NCI-H69 (cell line): ENCODE measurements around the gene MYD88.
"Not testable (repeated sequence)": the region's sequence is repeated elsewhere in the genome, so short reads cannot be mapped to it uniquely, and the experiment has no call there.

Source experiments
- DNase-seq: peaks from one replicate; lab custom pipeline; 2025; lab: John Stamatoyannopoulos, UW

MYD88 gene

DNA sequence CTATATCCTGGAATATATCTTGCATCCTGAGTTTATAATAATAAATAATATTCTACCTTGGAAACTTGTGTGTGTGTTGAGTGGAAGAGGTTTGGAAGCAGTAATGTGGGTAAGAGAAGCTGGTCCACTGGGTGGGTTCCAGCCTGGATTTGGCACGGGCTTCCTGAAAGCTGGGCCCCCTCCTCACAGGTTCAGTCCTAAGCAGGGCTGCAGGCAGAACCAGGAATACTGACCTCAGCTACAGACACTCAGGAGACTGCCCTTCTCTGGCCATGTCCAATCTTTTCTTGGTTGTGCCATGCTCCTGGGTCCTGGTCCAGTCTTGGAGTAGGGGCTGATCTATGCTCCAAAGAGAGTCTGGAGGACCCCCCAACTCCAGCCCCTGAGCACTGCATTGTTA, 4.5 kb downstream of the MYD88 start:
- no peak for DNase-seq

- peak; percentile 8 for DNase-seq
Measured at GRCh38 chr3:38143511-38143910, 5.0 kb downstream of the MYD88 start.

- no peak for DNase-seq
Measured at GRCh38 chr3:38146504-38146903, 8.0 kb downstream of the MYD88 start.

DNA sequence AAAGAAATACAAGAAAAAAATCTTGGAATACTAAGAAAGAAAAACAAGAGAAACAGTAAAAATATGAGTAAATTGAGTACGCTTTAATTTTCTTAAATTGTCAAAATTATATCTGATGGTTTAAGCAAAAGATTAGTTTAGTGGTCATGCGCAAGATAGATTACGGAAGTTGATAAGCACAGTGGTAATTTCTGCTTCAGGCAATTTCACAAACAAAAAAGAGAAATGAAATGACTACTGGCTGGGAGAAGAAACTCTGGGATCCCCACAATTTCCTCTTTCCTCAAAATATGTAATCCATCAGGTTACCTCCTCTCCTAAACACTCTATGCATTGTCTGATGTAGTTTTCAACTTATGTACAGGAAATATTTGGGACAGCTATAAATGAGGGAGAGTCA, 9.0 kb downstream of the MYD88 start:
- no peak for DNase-seq

- DNase-seq, result no peak
Measured at GRCh38 chr3:38148311-38148882, 9.9 kb downstream of the MYD88 start.

- DNase-seq, result no peak
Measured at GRCh38 chr3:38149708-38150107, 11.2 kb downstream of the MYD88 start.

DNA sequence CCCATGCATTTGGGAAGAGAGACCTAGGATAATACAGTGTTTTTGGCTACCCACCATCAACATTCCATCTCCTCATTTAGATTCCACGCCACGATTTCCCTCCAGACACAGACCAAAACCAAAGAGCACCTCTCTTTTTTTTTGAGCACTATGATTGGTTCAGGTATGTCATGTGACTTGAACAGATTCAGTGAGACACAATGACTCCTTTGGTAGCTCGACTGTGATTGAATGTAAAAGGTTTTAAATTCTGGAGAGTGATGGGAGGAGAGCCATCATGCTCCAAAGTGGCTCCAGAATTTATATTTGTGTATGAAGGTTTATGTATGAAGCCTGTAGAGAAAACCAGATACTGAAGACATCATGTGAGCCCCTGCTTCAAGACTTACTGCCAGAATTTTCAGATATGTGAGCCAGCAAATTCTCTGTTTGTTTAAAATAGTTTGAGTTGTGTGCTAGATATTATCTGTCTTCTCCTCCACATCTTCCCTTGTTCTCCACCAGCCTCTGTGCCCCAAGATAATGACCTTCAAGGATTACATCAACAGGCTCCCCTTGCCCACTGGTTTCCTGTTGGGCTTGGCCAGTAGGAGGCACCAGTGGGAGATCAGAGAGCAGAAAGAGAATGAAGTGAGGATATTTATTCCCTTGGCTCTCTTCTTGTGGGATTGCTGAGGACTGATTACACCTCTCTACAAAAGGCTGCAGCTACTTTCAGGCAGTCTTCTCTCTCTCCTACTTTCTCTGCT, 12.5 kb downstream of the MYD88 start:
- peak; percentile 5 for DNase-seq

DNA sequence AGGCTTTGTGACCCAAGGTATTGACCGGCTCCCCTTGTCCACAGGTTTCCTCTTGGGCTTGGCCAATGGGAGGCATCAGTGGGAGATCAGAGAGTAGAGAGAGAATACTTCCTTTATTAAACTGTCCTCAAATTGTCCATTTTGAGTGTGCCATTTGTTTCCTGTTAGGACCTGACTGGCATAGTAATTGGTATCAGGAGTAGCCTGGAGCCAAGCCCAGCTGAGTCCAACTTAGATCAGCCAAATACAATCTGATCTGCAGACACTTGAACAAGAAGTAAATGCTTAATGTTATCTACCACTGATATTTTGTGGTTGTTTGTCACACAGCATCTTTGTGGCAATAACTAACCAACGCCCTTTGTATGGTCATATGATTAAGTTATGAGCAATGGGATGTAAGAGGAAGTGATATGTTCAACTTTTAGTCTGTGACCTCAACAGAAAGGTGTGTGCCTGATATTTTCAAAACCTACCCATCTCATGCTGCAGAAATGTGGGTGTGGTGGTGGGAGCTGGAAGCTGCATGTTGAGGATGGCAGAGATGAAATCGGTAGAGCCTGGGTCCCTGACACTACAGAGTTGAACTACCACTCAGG, 13.3 kb downstream of the MYD88 start:
- no peak for DNase-seq

DNA sequence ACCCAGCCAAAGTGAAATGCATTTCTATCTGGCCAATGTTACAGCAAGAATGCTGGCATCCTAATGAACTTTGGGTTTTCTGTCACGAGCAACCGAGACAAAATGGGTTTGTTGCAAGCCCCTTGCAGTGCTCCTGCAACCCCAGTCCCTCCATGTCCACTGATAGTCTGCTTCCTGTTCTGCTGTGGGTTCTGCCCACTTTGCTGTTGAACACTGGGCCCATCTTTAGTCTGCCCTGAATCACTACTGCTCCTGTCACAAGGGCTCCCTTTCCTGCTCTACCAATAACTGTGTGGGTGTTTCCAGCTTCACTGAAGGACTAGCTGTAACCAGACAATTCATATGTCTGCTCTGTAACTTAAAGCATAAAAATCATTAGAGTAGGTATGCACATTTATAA, 14.1 kb downstream of the MYD88 start:
- no peak for DNase-seq

DNA sequence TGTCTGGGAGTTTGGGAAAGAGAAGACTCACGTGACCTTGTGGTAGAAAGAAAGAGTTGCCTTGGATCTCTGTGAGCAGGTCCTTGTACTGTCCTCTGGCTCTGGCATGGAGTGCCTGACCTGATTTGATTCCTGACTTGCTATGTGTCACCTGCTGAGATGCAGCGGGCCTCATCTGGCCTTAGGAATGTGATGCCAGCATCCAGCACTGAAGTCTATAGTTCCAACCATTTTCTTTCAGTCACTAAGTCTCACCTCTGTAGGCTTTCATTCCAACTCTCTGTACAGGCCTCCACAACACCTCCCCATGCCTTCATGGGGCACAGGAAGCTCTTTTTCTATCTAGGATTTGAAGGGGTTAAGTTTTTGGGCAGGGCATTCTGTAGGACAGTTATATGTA, 14.8 kb downstream of the MYD88 start:
- no peak for DNase-seq

DNA sequence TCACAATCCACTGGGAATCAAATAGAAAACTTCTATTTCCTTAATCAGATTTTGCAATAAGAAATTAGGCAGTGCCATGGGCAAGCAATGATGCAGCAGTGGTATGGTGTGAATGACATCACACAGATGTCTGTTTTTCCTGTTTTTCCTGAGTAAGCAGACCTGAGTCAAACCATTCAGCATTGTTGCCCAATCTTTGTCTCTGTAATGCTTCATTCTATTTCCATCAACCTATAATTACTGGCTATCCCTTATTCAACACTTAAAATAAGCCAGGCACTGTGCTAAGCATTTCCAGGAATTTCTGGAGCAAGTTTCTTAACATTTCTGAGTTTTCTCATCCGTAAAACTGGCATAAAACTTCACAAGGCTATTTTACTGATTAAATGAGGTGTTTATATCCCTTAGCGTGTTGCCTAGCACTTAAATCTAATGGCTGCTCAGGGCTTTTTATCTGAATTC, 15.6 kb downstream of the MYD88 start:
- DNase-seq, result peak; percentile 57

DNA sequence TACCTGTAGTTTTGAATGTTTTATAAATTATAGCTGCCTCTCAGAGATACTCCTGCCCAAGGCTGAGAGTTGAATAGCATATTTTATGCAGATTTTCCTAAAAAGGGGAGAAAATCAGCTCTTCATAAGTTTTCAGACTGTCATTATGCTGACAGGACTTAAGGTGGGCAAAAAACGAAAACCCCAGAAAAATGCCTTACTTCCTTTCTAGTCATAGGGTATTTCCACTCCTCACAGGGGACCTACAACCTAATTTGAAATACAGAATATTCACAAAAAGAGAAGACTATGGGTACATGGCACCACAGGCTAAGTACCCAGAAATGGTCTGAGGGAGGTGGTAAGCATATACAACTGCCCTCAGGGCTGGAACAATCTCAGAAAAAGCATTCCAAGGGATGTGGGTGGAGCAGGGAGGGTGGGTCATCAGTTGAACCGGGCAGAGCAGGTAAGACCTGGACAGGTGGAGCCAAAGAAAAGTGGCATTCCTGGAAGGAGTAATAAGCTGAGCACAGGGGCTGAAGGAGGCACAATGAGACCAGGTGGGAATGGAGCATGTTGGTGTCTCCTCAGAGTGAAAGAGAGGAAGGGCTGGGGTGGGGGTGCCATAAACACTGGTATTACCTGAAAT, 16.3 kb downstream of the MYD88 start:
- peak; percentile 23 for DNase-seq

GRCh38 chr3:38155825-38156224, 17.4 kb downstream of the MYD88 start:
- DNase-seq, result no peak

DNA sequence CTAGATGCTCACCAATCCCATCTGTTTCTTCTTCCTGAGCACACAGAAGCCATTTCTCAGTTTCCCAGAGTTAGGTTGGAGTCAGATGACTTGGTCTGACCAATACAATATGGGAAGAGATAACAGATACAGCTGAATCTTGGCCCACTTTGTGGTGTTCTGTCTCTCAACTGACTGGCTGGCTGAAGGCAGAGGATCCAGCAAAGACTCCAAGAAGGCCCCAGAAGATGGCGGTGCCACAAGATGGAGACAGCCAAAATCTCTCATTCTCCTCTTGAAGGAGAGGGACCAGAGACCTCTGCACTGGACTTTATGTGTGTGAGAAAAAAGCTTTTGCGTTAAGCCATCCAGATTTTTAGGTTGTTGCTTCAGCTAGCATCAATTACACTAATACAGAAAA, 18.7 kb downstream of the MYD88 start:
- no peak for DNase-seq

- peak; percentile 63 for DNase-seq
Measured at GRCh38 chr3:38157595-38157994, 19.1 kb downstream of the MYD88 start.

GRCh38 chr3:38158472-38158871, 20.0 kb downstream of the MYD88 start:
- no peak for DNase-seq

DNA sequence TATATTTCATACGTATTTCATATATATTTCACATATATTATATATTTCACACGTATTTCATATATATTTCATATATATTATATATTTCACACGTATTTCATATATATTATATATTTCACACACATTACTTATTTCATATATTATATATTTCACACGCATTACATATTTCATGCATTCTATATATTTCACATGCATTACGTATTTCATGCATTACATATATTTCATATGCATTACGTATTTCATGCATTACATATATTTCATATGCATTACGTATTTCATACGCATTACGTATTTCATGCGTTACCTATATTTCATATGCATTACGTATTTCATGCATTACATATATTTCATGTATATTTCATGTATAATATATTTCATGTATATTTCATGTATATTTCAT, 22.2 kb downstream of the MYD88 start:
- DNase-seq, result not testable (repeated sequence)

GRCh38 chr3:38163117-38163840, 24.8 kb downstream of the MYD88 start:
- DNase-seq, result peak; percentile 3

DNA sequence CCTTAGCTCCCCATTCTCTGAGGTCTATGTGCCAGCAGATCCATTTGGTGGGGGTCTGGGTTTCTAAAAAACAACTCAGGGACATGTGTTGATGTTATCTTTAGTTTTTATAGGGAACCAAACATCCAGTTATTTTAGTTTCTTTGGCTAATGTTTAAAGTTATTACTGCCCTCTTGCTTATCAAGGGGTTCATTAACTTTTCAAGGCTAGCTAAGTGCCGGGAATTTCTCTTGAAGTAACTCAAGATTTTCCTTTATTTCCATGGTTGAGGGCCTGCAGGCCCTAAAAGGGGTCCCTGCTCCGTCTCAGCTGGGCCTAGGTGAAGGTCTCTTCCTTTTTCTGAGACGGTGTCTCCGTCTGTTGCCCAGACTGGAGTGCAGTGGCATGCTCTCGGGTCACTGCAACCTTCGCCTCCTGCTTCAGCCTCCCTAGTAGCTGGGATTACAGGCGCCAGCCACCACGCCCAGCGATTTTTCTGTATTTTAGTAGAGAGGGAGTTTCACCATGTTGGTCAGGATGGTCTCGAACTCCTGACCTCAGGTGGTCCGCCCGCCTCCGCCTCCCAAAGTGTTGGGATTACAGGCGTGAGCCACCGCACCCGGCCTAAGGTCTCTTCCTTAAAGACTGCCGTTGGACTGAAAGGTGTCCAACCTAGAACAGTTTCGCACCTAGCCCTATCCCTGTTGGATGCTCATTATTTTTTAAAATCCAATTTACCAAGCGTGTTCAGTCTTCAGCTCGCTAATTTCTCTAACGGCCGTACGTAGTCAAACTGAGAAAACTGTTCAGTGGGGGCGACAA, 25.6 kb downstream of the MYD88 start:
- no peak for DNase-seq

DNA sequence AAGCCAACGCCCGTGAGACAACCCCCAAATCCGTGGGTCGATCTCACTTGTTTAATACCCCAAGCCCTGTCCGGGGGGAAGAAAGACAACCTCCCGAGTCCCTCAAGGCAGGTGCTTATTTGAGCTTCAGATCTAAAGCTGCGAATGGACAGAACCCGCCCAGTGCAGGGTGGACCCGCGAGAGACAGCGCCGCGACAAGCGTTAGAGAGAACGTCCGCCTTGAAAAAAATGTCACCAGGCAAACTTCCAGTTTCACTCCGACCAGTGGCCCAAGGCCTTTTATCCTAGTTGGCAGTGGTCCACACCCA, 26.1 kb downstream of the MYD88 start:
- no peak for DNase-seq

DNA sequence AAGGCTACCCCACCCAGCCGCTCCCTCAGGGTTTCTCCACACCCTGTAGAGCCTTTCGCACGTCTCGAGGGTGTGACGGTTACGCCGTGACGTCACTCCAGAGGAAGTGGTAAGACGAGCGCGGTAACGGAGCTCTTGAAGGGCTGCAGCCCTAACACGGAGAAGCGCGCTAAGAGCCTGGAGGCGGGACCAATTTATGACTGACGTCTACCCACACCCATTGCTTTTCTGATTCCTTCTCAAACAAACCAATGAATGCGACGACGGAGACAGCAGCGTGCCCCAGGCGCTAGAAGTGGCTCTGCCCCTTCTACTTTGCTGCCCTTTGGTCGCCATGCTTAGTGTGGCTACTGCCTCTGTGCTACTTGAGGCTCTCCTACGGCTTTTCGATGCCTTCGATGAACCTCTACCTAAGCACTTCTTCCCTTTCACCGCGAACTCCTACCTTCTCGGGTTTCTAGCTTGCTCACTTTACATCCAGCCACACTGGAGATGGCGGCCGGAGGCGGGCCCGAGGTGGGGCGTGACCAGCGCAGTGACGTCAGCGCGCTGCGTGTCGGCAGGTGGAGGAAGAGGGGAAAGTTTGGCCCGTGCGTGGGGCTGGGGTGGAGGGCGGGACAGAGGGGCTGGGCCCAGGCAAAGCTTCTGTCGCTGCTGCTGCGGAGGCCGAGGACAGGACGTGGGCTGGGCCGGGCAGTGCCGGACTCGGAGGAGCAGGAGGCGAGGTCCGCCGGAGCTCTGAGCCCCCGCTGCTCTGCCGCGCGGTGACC, 26.7 kb downstream of the MYD88 start, which contains the start of gene OXSR1:
TSS of gene OXSR1 (plus strand) at position 586 of the 770 bp plus-strand sequence. CDS start 340 bp downstream, outside the sequence.
- peak; percentile 98 for DNase-seq
